Measurements from ENCODE around the gene PAX6.

GRCh38 chr11:31826536-31827438, 15.7 kb upstream of the PAX6 start:
- TF ChIP-seq CTCF (IDR thresholded peaks at IDR 0.05) (no peak), POLR2AphosphoS5 (IDR thresholded peaks at IDR 0.05; ENCODE audit: low read depth, low read length) (no peak), TCF7L2 (IDR thresholded peaks at IDR 0.05; ENCODE audit: low read depth, low read length) (no peak), REST (IDR thresholded peaks at IDR 0.05; ENCODE audit: insufficient read depth in 1 of 2, low read depth in 2 of 2, low read length in 1 of 2) (no peak)
